ENCODE measurements around the gene SPAG9.

- TF ChIP-seq, protein P1, sequence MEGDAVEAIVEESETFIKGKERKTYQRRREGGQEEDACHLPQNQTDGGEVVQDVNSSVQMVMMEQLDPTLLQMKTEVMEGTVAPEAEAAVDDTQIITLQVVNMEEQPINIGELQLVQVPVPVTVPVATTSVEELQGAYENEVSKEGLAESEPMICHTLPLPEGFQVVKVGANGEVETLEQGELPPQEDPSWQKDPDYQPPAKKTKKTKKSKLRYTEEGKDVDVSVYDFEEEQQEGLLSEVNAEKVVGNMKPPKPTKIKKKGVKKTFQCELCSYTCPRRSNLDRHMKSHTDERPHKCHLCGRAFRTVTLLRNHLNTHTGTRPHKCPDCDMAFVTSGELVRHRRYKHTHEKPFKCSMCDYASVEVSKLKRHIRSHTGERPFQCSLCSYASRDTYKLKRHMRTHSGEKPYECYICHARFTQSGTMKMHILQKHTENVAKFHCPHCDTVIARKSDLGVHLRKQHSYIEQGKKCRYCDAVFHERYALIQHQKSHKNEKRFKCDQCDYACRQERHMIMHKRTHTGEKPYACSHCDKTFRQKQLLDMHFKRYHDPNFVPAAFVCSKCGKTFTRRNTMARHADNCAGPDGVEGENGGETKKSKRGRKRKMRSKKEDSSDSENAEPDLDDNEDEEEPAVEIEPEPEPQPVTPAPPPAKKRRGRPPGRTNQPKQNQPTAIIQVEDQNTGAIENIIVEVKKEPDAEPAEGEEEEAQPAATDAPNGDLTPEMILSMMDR (IDR thresholded peaks at IDR 0.05) = no peak
- no peak for TF ChIP-seq EZH2 (IDR thresholded peaks at IDR 0.05; ENCODE audit: borderline replicate concordance, insufficient read depth, low read depth, low read length, poor library complexity, severe bottlenecking)
These were observed 195.9 kb downstream of the SPAG9 start for GRCh38 chr17:50924800-50925199.

Measured in B cell (primary cell).